Left renal cortex interstitium (tissue), 4 donors: ENCODE measurements around the gene PCYOX1L. TPM values are rescaled to one million over a fixed set of nuclear protein-coding genes. Genes with fewer than 3 reads are reported as not detected.

Experiments
- DNase-seq, 4 donors: peaks; one replicate each; pipeline ENCODE4 v3.0.0-alpha.2; 2013; ENCODE audit warnings: low read depth in 4 of 4, low spot score in 2 of 4, missing footprints in 1 of 4
- polyA plus RNA-seq, 4 donors: library from polyadenylated mRNA; unstranded; fragments of 120-200 nt; gene quantifications; one replicate each; pipeline ENCODE4 v1.2.1, GENCODE V29; 2013; ENCODE audit not compliant: insufficient read length in 4 of 4

The PCYOX1L gene
- polyA plus RNA-seq, 4 donors, result 16.6 to 19.8 (median 18.1) TPM

- DNase-seq, result no peak
Measured at GRCh38 chr5:149405550-149406202, 47.8 kb downstream of the PCYOX1L start.

GRCh38 chr5:149406203-149406978 lies 48.5 kb downstream of the PCYOX1L start:
- DNase-seq, result peak in 2 of 4 donors; percentile 56 to 57

GRCh38 chr5:149406979-149407306 lies 49.1 kb downstream of the PCYOX1L start:
- no peak for DNase-seq

- no peak for DNase-seq
Measured at GRCh38 chr5:149407323-149408251, 49.7 kb downstream of the PCYOX1L start.

- DNase-seq, result no peak
Measured at GRCh38 chr5:149408252-149409099, 50.6 kb downstream of the PCYOX1L start.

GRCh38 chr5:149409268-149409948 lies 51.6 kb downstream of the PCYOX1L start:
- no peak for DNase-seq

- no peak for DNase-seq
Measured at GRCh38 chr5:149410071-149410470, 52.2 kb downstream of the PCYOX1L start.

- no peak for DNase-seq
Measured at GRCh38 chr5:149410721-149411432, 53.0 kb downstream of the PCYOX1L start.

- no peak for DNase-seq
Measured at GRCh38 chr5:149411738-149412519, 54.1 kb downstream of the PCYOX1L start.

GRCh38 chr5:149412783-149413476 lies 55.1 kb downstream of the PCYOX1L start:
- no peak for DNase-seq

- no peak for DNase-seq
Measured at GRCh38 chr5:149413477-149414210, 55.8 kb downstream of the PCYOX1L start.

- no peak for DNase-seq
Measured at GRCh38 chr5:149414405-149415065, 56.7 kb downstream of the PCYOX1L start.

GRCh38 chr5:149415066-149415967 lies 57.5 kb downstream of the PCYOX1L start:
- DNase-seq, result no peak

- peak in 2 of 4 donors; percentile 63 to 69 for DNase-seq
Measured at GRCh38 chr5:149416987-149417710, 59.3 kb downstream of the PCYOX1L start.
